ENCODE measurements around the gene PAFAH2. TPM values are rescaled to one million over a fixed set of nuclear protein-coding genes. Genes with fewer than 3 reads are reported as not detected.

The PAFAH2 gene
- total and polyA plus RNA-seq, 2 of the 8 experiments (the other 6 are each of a cell fraction or from before 2014, with no cell fraction given) = 7.7 to 9.3 TPM

DNA sequence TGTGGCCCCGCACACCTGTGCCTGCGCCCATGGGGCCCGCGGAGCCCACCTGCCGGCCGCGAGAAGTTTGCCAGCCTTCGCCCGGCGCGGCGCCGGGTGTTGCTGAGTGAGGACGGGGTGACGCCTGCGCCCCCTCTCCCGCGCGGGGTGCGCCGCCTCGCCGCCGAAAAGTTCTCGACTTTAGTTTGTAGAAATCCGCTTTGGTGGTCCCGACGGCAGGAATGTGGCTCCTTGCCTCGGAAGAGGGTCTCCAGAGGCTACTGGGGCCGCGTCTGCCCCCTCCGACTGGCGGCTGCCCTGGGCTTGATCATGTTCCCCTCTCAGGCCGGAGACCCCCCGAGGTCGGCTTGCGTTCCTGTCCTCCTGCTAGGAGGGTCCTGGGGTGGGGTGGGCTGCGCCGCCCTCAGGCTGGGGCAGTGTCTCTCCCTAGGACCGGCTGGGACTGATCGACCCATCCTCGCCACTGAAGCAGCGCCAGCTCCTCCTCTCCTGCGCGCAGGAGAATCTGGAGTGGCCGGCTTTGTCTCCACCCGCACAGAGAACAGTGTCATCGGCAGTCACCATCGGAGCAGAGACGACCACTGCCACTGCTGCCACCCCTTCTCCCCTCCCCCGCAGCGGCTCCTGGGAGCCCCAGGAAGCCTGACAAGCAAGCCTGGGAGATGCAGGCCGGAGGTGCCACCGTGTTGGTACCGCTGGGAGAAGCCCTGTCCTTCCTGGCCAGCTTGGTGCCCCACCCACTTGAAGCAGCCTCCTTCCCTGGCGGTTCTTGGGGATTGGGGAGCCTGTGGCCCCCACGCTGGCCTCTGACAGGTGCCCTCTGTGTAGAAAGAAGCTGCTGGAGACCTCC lies 48.6 kb upstream of the PAFAH2 start:
- Histone ChIP-seq H3K56ac (replicated peaks; ENCODE audit: insufficient read length, low read depth, low read length) (no peak overlapping the region), H3K4ac (replicated peaks; ENCODE audit: insufficient read length, low read depth, low read length) (no peak overlapping the region), H3K4me1 (replicated peaks in 1 of 4; ENCODE audit: control insufficient read depth in 3 of 4, insufficient read depth in 4 of 4, low read length in 3 of 4) (peaks cover 0 to 8% (median 5%) of the 10 kb centered on the region in 4 experiments; a peak in 3 of 7 replicates), H3K9ac (replicated peaks in 1 of 4; ENCODE audit: extremely low read depth in 1 of 4, low read depth in 3 of 4, low read length in 3 of 4) (peak overlapping the region in 1 of 4 experiments; percentile 8; a peak in 1 of 7 replicates), H3K27ac (ENCODE audit: low read depth, low read length) (no peak overlapping the region), H4K20me1 (replicated peaks in 1 of 2; ENCODE audit: control insufficient read depth in 1 of 2, insufficient read depth in 2 of 2, low read length in 2 of 2) (peaks cover 2% of the 10 kb centered on the region in 2 experiments), H4K8ac (ENCODE audit: extremely low read depth, insufficient read depth, low read length) (no peak overlapping the region; the same call in 1 of the 2 replicates), H2BK5ac (ENCODE audit: low read depth, low read length) (no peak overlapping the region), H3K36me3 (ENCODE audit: control insufficient read depth in 2 of 4, insufficient read depth in 4 of 4, low read length in 3 of 4) (no peaks in the 10 kb centered on the region; a peak in 1 of 8 replicates), H4K5ac (ENCODE audit: insufficient read length, low read depth, low read length) (no peak overlapping the region), H3K14ac (ENCODE audit: insufficient read length) (no peak overlapping the region), H4K91ac (replicated peaks; ENCODE audit: insufficient read length, low read length) (no peak overlapping the region), H3K79me1 (ENCODE audit: low read depth, low read length) (no peaks in the 10 kb centered on the region), H2AFZ (ENCODE audit: low read length) (peak overlapping the region; percentile 36; the same call in 1 of the 2 replicates), H3K18ac (ENCODE audit: extremely low read depth, low read length) (no peak overlapping the region; the same call in 1 of the 2 replicates), H2BK20ac (ENCODE audit: low read length) (no peak overlapping the region), H3K23ac (ENCODE audit: insufficient read length) (no peak overlapping the region), H3K9me3 (ENCODE audit: insufficient read depth in 2 of 2, low read depth in 1 of 2, low read length in 1 of 2) (no peaks in the 10 kb centered on the region), H3K79me2 (ENCODE audit: control insufficient read depth in 1 of 2, insufficient read depth in 2 of 2, low read length in 2 of 2) (no peaks in the 10 kb centered on the region), H2BK15ac (ENCODE audit: low read length) (peak overlapping the region; percentile 72; the same call in 1 of the 2 replicates), H3K23me2 (ENCODE audit: low read depth, low read length) (peaks cover 10% of the 10 kb centered on the region; the same call in 1 of the 2 replicates), H3K27me3 (replicated peaks in 1 of 4; ENCODE audit: control insufficient read depth in 3 of 4, extremely low read depth in 1 of 4, insufficient read depth in 3 of 4, low read length in 3 of 4) (peaks cover 31 to 72% (median 60%) of the 10 kb centered on the region in 4 experiments), H2AK5ac (ENCODE audit: low read depth, low read length) (no peak overlapping the region), H3K4me3 (ENCODE audit: extremely low read depth in 1 of 4, insufficient read depth in 2 of 4, low read depth in 3 of 4, low read length in 4 of 4) (peak overlapping the region; percentile 4 to 67 (median 30)), H3K4me2 (ENCODE audit: insufficient read depth in 1 of 2, low read depth in 2 of 2, low read length in 2 of 2) (peak overlapping the region; percentile 52 to 72), H2BK120ac (replicated peaks; ENCODE audit: low read depth, low read length) (no peak overlapping the region), H2BK12ac (ENCODE audit: low read depth, low read length) (no peak overlapping the region)
- DNase-seq (ENCODE audit: low read depth in 1 of 2, low spot score in 2 of 2) (peak in 1 of 2 experiments; percentile 57), FAIRE-seq (no peak)
- WGBS, 2 experiments (ENCODE audit: extremely low coverage in 1 of 2, insufficient coverage in 1 of 2, insufficient read length in 1 of 2, insufficient replicate concordance in 2 of 2, low coverage in 1 of 2, low lambda C conversion rate in 2 of 2, missing lambda C conversion rate in 1 of 2) = 11% methylated on average over 42 of the region's 57 CpGs; no CpG with 5 or more reads in 1 of the 2 experiments
- ChIA-PET CTCF (ENCODE audit: partially characterized antibody) (interaction anchor here (0.8 to 5.6 kb wide), 6 partner anchors 11 to 150 kb away, joined by 3 to 44 read pairs (median 4); partner anchors contain the start of genes C1orf232 and ZNF593), POLR2A (ENCODE audit: partially characterized antibody) (interaction anchor here (0.5 to 3.1 kb wide), 4 partner anchors 8 to 232 kb away, joined by 3 to 11 read pairs (median 8); no protein-coding TSS in a partner anchor)
- TF ChIP-seq EZH2 (IDR thresholded peaks at IDR 0.05; ENCODE audit: low read depth, low read length, severe bottlenecking) (peak; percentile 90), YY1 (IDR thresholded peaks at IDR 0.05; ENCODE audit: low read depth, low read length) (no peak), KDM4A (IDR thresholded peaks at IDR 0.05; ENCODE audit: low read depth, low read length, severe bottlenecking) (peak; percentile 94), SUZ12 (IDR thresholded peaks at IDR 0.05; ENCODE audit: low read length) (peak; percentile 54; the same call in 1 of the 2 replicates), ZNF274 (IDR thresholded peaks at IDR 0.05; ENCODE audit: borderline replicate concordance, extremely low read depth, low read length) (no peak)

Measured in H1 (cell line).